NCI-H2171 treated with DMSO at 0.1 percent for 48 hours (cell line): ENCODE results near the gene CNTRL.
A peak's percentile ranks its signal among the peaks of the same experiment; 100 is the strongest.
"Not testable (repeated sequence)": the region's sequence is repeated elsewhere in the genome, so short reads cannot be mapped to it uniquely, and the experiment has no call there.

ENCODE experiments used
- DNase-seq: peaks from one replicate; lab custom pipeline; 2025; lab: John Stamatoyannopoulos, UW

Gene CNTRL, protein sequence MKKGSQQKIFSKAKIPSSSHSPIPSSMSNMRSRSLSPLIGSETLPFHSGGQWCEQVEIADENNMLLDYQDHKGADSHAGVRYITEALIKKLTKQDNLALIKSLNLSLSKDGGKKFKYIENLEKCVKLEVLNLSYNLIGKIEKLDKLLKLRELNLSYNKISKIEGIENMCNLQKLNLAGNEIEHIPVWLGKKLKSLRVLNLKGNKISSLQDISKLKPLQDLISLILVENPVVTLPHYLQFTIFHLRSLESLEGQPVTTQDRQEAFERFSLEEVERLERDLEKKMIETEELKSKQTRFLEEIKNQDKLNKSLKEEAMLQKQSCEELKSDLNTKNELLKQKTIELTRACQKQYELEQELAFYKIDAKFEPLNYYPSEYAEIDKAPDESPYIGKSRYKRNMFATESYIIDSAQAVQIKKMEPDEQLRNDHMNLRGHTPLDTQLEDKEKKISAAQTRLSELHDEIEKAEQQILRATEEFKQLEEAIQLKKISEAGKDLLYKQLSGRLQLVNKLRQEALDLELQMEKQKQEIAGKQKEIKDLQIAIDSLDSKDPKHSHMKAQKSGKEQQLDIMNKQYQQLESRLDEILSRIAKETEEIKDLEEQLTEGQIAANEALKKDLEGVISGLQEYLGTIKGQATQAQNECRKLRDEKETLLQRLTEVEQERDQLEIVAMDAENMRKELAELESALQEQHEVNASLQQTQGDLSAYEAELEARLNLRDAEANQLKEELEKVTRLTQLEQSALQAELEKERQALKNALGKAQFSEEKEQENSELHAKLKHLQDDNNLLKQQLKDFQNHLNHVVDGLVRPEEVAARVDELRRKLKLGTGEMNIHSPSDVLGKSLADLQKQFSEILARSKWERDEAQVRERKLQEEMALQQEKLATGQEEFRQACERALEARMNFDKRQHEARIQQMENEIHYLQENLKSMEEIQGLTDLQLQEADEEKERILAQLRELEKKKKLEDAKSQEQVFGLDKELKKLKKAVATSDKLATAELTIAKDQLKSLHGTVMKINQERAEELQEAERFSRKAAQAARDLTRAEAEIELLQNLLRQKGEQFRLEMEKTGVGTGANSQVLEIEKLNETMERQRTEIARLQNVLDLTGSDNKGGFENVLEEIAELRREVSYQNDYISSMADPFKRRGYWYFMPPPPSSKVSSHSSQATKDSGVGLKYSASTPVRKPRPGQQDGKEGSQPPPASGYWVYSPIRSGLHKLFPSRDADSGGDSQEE (N-terminal part only)

DNA sequence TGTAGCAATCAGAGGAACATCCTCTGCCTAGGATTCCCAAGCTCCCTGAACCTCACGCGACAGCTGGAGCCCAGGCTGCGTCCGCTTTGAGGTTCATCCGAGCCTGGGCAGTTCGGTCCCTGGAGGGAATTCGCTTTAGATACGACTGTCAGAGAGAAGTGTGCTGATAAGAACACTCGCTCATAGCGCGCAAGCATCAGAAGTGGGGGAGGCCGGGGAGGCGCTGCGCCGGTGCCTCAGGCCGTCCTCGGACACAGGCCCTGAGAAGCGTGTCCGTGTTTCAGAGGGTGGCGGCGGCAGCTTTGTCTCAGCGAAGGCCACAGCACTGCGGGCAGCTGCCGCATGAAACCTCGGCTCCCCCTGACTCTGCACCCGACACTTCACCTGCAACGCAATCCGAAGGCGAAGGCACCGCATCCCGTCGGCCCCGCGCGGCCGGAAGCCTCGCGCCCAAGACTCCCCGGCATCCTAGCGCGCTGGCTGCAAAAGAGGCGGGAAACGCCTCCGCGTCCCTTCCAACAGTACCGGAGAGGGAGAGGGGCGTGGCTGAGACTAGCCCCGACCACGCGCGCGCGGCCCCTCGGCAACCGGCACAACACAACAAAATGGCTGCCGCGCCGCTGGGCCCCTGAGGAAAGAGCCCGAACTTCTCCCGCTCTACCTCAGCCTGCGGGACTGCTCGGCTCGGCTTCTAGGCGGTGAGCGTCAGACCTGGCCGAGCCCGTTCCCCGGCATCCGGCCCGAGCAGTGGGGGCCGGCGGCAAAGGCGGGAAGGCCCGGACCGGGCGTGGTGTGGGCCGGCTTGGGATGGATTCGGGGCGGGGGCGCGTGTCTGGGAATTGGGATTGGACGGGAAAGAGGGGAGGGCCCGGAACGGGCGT, at the start of gene CNTRL:
Gene CNTRL (plus strand): TSS at position 586 of the 881 bp plus-strand sequence. CDS start 13,372 bp downstream, outside the sequence.
- DNase-seq: peak; percentile 91

DNA sequence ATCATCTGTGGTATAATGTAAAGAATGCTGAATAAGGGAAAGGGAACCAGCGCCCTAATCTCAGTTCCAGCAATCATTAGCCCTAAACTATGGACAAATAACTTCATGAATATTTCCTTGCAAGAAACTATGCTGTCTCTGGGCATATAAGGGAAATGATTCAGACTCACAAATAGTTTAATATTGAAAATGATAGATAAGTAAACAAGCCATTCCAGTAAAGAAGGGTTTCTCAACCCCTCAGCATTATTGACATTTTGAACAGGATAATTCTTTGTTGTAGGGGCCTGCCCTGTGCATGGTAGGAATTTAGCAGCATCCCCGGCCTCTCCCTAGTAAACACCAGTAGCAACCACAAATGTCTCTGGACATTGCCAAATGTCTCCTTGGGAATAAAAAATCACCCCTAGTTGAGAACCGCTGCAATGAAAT, 48.5 kb upstream of the CNTRL start:
- DNase-seq: no peak

DNA sequence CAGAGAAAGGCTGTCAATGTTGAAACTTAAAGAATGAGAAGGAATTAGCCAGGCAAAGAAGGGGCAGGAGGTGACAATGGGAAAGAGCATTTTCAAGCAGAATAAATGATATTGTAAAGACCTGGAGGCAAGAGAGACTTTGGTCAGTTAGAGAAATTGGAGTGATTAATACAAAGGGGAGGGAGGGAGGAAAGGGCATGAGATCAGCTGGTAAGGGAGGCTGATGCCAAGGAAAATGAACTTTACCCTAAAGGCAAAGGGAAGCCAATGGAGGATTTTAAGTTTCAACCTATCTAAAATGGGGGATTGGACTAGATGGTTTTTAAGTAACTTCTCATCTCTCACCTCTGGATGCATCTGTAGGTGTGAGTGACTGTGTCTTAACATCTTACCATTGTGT, 48.0 kb upstream of the CNTRL start:
- no peak for DNase-seq

DNA sequence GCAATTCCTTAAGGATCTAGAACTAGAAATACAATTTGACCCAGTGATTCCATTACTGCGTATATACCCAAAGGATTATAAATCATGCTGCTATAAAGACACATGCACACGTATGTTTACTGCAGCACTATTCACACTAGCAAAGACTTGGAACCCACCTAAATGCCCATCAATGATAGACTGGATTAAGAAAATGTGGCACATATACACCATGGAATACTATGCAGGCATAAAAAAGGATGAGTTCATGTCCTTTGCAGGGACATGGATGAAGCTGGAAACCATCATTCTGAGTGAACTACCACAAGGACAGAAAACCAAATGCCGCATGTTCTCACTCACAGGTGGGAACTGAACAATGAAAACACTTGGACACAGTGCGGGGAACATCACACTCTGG, 46.5 kb upstream of the CNTRL start:
- not testable (repeated sequence) for DNase-seq

DNA sequence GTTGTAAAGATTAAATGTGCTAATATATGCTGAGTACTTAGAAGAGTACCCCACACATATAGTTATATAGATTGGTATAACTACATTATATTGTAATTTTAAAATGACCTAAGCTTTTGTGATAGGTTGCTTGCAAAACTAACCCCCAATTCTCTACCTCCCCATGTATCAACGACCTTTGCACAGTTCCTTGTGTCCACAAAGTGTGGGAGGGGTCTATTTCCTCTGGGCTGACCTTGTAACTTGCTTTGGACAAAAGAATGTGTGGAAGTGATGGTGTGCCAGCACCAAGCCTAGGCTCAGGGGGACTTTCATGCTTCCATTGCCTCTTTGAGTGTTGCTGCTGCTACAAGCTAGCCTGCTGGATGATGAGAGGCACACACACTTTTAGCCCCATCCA, 45.3 kb upstream of the CNTRL start:
- no peak for DNase-seq

DNA sequence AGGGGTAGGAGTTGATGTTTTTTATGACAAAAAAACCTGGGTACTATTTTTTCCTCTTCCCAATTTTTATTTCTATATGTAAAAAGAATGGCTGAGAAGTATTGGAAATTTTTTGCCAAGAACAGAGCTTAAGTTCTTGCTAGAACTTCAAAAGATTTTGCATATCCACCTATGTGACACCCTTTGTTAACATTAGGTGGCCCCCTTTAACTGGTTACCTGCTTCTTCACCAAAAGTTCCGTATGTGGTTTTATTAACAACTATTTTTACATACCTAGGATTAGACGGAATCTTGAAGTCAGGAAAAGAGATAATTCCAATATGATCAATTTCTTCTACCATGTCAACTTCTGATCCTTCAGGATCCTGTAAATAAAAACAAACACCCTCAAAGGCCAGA, 40.2 kb upstream of the CNTRL start:
- no peak for DNase-seq

DNA sequence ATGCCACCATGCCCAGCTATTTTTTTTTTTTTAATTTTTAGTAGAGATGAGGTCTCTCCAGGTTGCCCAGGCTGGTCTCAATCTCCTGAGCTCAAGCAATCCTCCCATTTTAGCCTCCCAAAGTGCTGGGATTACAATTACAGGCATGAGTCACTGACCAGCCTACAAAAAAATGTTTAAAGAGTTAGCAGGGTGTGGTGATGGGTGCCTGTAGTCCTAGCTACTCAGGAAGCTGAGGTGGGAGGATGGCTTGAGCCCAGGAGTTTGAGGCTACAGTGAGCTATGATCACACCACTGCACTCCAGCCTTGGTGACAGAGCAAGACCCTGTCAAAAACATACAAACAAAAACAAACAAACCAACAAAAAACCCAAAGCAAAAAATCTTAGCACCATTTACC, 39.0 kb upstream of the CNTRL start:
- DNase-seq: not testable (repeated sequence)

DNA sequence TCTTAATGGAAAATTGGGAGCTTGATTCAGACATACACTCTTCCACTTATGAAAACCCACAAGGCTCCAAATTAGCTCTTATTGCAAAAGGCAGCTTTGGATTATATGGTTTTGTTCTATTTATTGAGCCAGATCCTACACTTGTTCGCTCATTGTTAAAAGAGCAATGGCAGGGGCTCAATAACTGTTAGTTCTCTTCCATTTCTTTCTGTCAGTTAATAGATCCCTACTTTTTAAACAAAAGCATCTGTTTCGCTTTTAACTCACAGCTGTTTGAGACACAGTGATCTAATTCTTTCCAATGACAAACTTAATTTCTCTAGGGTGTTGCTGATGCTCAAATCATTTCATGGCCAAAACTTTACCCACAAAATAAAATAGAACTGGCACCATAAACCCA, 36.4 kb upstream of the CNTRL start:
- DNase-seq: no peak

DNA sequence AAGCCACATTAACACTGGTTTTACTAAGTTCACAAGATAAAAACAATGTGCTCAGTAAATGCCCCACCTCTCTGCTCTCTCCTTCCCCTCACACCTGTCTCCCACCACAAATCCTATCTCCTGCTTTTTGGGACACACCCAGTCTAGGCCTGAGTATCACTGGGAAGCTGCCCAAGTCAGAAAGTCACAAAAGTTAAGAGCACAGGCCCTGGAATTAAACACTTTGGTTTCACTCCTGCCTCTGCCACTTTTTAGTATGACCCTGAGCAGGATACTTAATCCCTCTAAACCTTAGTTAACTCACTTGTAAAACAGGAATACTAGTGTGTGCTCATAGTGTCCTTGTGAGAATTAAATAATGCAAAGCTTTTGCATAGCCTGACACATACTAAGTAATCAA, 36.0 kb upstream of the CNTRL start:
- no peak for DNase-seq

DNA sequence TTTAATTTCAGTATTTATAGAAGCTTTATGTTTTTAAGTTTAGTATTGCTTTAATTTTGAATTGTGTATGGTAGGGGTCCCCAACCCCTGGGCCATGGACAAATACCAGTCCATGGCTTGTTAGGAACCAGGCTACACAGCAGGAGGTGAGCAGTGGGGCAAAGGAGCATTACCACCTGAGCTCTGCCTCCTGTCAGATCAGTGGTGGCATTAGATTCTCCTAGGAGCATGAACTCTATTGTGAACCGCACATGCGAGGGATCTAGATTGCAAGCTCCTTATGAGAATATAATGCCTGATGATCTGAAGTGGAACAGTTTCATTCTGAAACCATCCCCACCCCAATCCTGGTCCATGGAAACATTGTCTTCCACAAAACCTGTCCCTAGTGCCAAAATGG, 26.6 kb upstream of the CNTRL start:
- no peak for DNase-seq

DNA sequence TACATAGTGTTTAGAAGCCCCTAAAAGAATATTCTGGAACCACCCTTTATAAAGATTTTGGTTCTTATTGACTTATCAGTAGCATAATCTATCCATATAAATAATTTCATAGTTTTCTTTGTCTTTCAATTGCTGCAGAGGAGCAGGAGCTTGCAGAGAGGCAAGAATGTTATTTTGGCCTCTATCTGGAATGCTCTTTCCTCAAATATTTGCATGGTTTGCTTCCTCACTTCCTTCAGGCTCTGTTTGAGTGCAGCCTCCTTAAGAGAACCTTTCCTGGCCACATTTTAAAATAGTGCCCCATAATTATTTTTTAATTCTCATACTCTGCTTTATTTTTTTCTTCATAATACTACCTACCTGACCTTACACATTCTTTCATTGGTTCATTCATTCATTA, 26.1 kb upstream of the CNTRL start:
- no peak for DNase-seq

DNA sequence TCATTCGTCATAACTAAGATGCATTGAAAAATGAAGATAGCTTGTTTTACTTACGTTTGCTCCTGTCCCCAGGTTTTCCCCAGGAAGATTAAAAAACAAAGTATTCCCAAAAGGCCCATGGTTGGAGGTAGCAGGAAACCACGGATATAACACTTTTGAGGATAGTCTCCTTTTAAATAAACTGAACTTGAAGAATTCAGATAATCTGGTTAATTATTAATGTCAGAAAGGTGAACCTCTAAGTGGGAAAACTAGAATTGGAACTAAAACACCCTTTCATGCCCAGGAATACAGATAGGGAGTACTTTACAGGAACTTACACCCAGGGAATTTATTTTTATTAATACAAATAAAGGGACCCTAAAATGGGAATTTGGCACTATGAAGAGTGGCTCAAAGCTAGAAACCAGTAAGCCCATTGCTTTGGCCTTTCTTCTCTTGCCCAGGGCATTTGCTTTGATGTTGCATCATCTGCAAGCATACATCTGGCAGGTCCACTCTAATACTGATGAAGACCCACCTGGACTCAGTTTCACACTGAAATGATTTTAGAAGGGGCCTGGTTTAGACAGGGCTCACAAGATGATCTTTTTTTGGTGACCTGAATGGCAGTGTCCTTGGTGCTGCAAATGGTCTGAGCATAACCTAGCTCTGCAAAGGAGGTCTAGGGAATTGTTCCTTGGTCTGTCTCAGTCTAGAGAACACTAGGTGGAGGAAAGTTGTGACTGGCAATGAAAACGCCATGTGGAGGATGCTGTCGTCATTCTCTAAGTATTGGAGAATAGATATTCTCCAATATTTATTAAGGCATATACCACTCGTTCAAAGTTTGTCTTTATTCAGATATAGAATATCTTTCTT, 24.4 kb upstream of the CNTRL start, which contains the start of gene C5:
Gene C5 (minus strand): TSS at position 148 of the 861 bp plus-strand sequence. CDS start 29 bp downstream, at position 119.
- no peak for DNase-seq

DNA sequence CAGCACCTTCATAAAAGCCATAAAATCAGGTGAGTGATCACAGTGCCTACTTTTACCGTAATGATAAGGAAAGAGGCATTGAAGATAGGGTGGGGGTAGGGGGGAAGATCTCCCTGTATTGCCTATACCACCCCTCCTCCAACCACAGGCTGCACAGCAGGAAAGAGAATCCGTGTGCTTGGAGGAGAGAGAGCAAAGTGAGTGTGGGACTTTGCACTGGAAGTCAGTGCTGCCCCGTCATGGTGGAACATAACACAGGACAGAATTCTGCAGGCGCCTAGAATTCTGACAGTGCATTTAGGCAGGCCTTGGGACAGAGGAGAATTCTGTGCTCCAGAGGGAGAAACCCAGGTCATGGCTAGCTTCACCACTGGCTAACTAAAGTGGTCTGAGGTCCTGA, 21.2 kb upstream of the CNTRL start:
- no peak for DNase-seq

DNA sequence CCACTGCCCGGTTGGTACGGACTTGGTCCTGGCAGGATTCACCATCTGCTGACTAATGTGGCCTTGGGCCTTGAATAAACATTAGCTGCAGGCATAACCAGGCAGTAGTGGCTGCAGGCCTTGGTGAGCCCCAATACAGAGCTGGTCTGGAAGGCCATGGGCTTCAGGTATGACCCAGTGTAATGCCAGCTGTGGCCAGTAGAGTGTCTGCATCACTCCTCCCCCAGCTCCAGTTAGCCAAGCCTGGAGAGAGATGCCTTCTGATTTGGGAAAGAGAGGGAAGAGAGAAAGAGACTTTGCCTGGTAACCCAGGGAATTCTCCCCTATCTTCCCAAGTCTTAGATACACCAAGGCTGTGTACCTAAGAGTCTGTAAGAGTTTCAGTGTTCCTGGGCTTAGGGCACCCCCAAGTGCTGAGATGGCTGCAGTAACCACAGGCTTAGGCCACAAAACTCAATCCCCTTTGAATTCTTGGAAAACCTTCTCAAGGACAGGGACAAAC, 19.1 kb upstream of the CNTRL start:
- DNase-seq: no peak

DNA sequence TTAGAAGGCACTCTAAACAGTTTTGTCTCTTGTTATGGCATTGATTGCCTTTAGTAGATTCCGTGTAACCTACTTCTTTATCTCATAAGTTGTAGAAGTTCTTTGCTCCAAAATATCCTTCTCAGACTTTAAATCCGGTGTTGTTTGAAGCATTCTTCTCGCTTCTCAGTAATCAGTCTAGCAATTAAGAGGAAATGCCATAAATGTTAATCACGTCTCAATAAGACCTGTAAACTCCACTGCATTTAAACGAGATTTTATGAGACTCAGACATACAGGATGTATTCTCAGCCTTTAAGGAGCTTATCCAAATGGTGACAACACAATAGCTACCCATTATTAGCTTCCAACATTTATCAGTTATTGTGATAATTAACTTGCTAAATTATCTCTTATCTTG, 16.9 kb upstream of the CNTRL start:
- DNase-seq: no peak

DNA sequence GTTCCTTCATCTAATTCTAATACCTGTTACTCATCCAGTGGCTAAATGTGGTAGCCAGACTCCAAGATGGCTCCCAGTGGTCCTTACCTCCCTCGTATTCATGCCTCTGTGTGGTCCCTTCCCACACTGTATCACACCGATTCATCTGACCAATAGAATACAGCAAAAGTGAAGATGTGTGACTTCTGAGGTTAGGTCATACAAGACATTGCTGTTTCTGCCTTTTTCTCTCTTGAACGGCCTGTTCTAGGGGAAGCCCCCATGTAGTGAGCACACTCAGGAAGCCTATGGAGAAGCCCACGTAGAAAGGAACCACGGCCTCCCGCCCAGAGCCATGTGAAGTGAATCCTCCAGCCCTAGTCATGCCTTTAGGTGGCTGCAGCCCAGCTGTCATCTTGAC, 15.2 kb upstream of the CNTRL start:
- no peak for DNase-seq

DNA sequence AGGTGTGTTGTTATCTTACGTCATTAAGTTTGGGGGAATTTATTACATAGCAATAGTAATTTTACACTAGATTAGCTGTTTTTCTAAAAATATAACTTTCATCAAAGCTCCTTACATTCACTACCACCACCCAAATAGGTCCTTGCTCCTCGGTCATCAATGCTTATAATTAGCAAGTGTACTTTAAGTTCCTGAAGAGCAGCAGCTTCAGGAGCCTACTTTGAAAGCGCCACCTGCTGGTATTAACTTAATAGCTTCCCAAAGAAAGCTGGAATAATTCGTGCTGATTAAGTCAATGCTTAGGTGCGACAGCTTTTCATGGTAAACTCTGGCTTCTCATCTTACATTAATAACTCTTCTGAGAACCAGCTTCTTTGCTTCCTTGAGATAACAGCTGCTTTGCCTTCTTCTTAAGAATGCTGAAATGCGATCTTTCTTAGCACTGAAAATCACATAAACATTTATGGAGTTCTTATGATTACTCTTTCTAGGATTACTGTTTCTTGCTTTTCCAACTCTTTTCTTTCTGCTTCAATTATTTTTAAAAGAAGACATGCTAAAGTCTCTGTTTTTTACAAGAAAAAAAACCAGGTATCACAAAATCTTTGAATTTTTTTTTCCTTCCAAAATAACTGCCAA, 14.6 kb upstream of the CNTRL start:
- DNase-seq: peak; percentile 84

DNA sequence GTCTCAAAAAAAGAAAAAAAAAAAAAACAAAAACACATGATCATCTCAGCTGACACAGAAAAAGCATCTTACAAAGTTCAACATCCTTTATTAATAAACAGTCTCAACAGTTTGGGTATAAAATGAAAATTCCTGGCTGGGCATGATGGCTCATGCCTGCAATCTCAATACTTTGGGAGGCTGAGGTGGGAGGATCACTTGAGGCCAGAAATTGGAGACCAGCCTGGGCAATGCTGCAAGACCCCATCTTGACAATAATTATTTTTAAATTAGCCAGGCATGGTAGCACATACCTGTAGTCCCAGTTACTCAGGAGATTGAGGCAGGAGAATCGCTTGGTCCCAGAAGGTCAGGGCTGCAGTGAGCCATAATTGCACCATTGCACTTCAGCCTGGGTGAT, 7.9 kb upstream of the CNTRL start:
- DNase-seq: no peak

DNA sequence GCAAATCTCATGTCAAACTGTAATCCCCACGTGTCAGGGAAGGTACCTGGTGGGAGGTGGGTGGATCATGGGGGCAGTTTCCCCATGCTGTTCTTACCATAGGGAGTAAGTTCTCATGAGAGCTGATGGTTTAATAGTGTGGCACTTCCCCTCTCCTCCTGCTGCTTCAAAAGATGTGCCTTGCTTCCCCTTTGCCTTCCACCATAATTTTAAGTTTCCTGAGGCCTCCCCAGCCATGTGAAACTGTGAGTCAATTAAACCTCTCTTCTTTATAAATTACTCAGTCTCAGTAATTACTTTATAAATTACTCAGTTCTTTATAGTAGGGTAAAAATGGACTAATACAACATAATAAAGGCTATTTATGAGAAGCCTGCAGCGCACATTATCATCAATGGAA, 7.1 kb upstream of the CNTRL start:
- no peak for DNase-seq

DNA sequence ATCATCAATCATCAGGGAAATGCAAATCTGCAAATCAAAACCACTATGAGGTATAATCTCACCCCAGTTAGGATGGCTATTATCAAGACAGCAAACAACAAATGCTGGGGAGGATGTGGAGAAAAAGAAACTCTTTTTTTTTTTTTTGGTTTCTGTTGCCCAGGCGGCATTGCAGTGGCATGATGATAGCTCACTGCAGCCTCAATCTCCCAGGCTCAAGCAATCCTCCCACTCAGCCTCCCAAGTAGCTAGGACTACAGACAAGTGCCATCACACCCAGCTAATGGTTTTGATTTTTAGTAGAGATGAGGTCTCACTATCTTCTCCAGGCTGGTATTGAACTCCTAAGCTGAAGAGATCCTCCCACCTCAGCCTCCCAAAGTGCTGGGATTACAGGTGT, 5.4 kb upstream of the CNTRL start:
- DNase-seq: no peak
